ENCODE results near the gene ACOX1. TPM values are rescaled to one million over a fixed set of nuclear protein-coding genes. Genes with fewer than 3 reads are reported as not detected.

Gene ACOX1
- total RNA-seq, 1 donor from 2014 or later: 22.3 TPM

GRCh38 chr17:76018340-76018680 is 39.3 kb upstream of the ACOX1 start:
- no peaks in the 10 kb centered on the region for H3K9me3 Mint-ChIP-seq
- peaks cover 3% of the 10 kb centered on the region for H3K4me1 Mint-ChIP-seq
- H3K36me3 Mint-ChIP-seq (ENCODE audit: low read depth): no peaks in the 10 kb centered on the region
- H3K4me3 Mint-ChIP-seq: no peak overlapping the region
- H3K27ac Mint-ChIP-seq (ENCODE audit: unreplicated experiment): no peak overlapping the region
- no peaks in the 10 kb centered on the region for H3K27me3 Mint-ChIP-seq (ENCODE audit: low read depth)
- DNase-seq (ENCODE audit: low read depth, low spot score): no peak
- no peak for TF ChIP-seq CTCF (conservative IDR thresholded peaks at IDR 0.05)

- no peak for DNase-seq (ENCODE audit: low read depth, low spot score)
- Mint-ChIP-seq H3K27ac (ENCODE audit: unreplicated experiment) (no peak overlapping the region), H3K36me3 (ENCODE audit: low read depth) (no peaks in the 10 kb centered on the region), H3K4me1 (peaks cover 3% of the 10 kb centered on the region), H3K4me3 (no peak overlapping the region), H3K9me3 (no peaks in the 10 kb centered on the region), H3K27me3 (ENCODE audit: low read depth) (no peaks in the 10 kb centered on the region)
- TF ChIP-seq CTCF (conservative IDR thresholded peaks at IDR 0.05): no peak
Observed at GRCh38 chr17:76017481-76018339, 38.7 kb upstream of the ACOX1 start.

GRCh38 chr17:76014925-76015261 is 35.9 kb upstream of the ACOX1 start:
- no peak for DNase-seq (ENCODE audit: low read depth, low spot score)
- TF ChIP-seq CTCF (conservative IDR thresholded peaks at IDR 0.05): no peak
- Mint-ChIP-seq H3K4me1 (peaks cover 3% of the 10 kb centered on the region), H3K9me3 (no peaks in the 10 kb centered on the region), H3K4me3 (no peak overlapping the region), H3K27ac (ENCODE audit: unreplicated experiment) (no peak overlapping the region), H3K27me3 (ENCODE audit: low read depth) (no peaks in the 10 kb centered on the region), H3K36me3 (ENCODE audit: low read depth) (no peaks in the 10 kb centered on the region)

- Mint-ChIP-seq H3K27me3 (ENCODE audit: low read depth) (no peaks in the 10 kb centered on the region), H3K4me1 (peaks cover 3% of the 10 kb centered on the region), H3K4me3 (no peak overlapping the region), H3K9me3 (no peaks in the 10 kb centered on the region), H3K27ac (ENCODE audit: unreplicated experiment) (peak overlapping the region; percentile 12), H3K36me3 (ENCODE audit: low read depth) (no peaks in the 10 kb centered on the region)
- DNase-seq (ENCODE audit: low read depth, low spot score): peak; percentile 77
- peak; percentile 99 for TF ChIP-seq CTCF (conservative IDR thresholded peaks at IDR 0.05)
Observed at GRCh38 chr17:76014100-76014924, 35.3 kb upstream of the ACOX1 start.

- no peaks in the 10 kb centered on the region for H3K9me3 Mint-ChIP-seq
- peak overlapping the region; percentile 88 for H3K27ac Mint-ChIP-seq (ENCODE audit: unreplicated experiment)
- H3K4me3 Mint-ChIP-seq: no peak overlapping the region
- peaks cover 3% of the 10 kb centered on the region for H3K4me1 Mint-ChIP-seq
- H3K36me3 Mint-ChIP-seq (ENCODE audit: low read depth): no peaks in the 10 kb centered on the region
- H3K27me3 Mint-ChIP-seq (ENCODE audit: low read depth): no peaks in the 10 kb centered on the region
- no peak for DNase-seq (ENCODE audit: low read depth, low spot score)
- TF ChIP-seq CTCF (conservative IDR thresholded peaks at IDR 0.05): no peak
Observed at GRCh38 chr17:76013377-76013932, 34.5 kb upstream of the ACOX1 start.
